D341Med (cell line): Measurements from ENCODE around the gene SPEM1.

Experiments used
- DNase-seq: peaks from one replicate; pipeline ENCODE4 v3.0.0; 2012; ENCODE audit warnings: low spot score

The SPEM1 gene, protein sequence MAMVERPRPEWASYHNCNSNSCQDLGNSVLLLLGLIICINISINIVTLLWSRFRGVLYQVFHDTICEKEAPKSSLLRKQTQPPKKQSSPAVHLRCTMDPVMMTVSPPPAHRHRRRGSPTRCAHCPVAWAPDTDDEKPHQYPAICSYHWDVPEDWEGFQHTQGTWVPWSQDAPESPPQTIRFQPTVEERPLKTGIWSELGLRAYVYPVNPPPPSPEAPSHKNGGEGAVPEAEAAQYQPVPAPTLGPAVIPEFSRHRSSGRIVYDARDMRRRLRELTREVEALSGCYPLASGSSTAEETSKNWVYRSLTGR

DNA sequence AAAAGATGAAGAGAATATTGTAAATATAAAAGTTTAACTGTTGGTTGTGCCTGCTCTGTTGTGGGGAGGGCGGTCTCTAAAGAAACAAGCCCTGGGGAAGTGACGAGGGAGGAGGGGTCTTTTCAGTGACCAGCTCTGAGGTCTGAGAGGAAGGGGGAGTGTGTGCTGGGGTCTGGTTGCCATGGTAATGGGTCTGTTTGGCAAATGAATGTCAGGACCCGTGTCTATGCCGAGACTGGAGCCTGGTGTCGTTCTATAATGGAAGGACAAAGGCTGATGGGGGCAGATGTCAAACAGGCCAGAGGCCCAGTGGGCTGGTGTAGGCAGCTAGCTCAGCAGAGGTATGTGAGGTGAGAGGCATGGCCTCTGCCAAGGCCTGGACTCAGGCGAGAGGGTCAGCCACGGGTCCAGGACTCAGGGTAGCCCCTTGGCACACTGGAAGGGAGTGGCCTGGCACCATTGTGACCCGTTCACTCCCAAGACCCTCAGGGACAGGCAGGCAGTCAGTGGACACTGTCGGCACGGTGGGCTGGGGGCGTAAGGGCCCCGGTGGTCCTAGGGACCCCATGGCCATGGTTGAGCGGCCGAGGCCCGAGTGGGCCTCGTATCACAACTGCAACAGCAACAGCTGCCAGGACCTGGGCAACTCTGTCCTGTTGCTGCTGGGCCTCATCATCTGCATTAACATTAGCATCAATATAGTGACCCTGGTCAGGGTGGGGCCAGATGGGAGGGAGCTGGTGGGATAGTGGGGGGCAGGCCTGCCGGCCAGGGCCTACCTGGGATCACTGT is at the start of gene SPEM1:
SPEM1 (plus strand) TSS at position 506 of the 792 bp plus-strand sequence; CDS start at position 567, 61 bp downstream.
- no peak for DNase-seq

DNA sequence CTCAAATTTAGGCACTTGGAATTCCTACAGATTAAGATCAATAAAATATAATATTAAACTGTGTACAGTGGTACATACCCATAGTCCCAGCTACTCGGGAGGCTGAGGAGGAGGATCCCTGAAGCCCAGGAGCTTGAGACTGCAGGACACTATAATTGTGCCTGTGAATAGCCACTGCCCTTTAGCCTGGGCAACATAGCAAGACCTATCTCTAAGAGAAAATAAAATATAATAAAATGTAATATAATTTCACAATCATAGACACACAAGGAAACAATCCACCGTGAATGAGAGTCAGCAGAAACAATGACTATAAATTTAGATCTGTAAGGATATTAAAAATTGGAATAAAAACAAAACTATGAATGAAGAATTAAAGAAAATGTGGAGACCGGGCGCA is 49.3 kb upstream of the SPEM1 start:
- DNase-seq: no peak

DNA sequence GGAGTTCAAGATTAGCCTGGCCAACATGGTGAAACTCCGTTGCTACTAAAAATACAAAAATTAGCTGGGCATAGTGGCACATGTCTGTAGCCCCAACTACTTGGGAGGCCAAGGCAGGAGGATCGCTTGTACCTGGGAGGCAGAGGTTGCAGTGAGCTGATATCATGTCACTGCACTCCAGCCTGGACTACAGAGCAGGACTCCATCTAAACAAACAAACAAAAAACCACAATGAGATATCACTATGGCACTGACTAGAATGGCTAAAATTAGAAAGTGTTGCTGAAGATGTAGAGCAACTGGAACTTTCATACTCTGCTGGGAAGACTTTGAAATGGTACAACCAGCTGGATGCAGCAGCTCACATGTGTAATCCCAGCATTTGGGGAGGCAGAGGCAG is 45.8 kb upstream of the SPEM1 start:
- DNase-seq: no peak

DNA sequence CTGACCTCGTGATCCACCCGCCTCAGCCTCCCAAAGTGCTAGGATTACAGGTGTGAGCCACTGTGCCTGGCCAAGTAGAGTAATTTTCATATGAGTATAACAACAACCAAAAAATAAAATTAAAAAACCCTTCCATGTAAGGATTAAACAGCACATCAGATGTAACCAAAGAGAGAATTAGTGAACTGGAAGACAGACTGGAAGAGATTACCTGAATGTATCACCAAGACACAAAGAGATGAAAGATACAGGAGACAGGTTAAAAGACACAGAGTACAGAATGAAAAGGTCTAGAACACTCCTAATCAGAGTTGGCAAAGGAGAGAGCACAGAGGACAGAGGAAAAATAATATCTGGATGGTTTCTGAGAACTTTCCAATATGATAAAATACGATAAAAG is 41.0 kb upstream of the SPEM1 start:
- no peak for DNase-seq

- no peak for DNase-seq
These were observed 39.8 kb upstream of the SPEM1 start for GRCh38 chr17:7380321-7380720.

DNA sequence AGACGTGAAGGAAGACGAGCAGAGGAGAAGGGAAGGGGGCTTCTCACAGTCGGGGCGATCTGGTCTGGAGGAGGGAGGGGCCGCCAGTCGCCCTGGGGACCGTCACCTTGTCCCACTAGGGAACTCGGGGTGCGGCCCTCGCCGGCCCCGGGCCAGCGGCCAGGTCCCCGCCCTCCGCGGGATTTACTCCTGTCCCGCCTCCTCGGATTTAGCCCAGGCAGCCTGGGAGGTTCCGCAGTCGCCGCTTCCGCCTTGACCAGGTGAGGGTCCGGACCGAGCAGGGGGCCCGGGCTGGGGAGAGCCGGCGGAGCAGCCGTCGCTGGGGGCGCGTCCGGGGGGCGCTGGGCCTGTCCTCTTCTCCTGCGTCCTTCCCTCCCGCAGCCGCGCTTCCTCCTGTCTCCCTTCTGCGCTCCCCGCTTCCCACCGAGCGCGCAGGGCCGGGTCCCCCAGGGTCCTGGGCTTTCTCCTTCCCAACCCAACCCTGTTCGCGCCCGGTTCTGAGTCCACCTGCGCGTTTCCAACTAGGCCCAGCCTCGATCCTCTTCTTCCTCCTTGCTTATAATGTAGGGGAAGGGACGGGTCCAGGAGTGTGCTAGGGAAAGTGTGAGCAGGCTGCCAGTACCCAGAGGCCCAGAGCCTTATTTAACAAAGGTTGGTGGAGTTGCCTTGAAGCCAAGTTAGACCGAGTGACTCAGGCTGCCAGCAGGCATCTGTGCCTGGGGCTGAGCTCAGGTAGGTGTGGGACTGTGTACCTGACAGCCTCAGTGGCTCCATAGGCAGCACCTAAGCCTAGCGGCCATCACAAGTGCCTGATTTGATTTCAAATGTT is 39.1 kb upstream of the SPEM1 start, which contains the start of gene TNK1:
TNK1 (plus strand) TSS at position 235 of the 829 bp plus-strand sequence. CDS start 1,838 bp downstream, outside the sequence.
- DNase-seq: peak; percentile 74

DNA sequence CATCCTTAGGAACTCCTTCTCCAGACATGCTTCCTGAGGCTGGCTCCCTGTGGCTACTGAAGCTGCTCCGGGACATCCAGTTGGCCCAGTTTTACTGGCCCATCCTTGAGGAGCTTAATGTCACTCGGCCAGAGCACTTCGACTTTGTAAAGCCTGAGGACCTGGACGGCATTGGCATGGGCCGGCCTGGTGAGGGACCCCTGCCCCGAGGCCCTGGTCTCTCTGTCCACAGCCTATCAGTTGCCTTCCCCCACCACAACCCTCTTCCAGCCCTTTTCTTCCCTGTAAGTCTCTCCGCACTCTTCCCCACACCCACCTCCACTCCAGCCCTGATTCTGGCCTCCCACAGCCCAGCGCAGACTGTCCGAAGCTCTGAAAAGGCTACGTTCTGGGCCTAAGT is 37.2 kb upstream of the SPEM1 start:
- DNase-seq: no peak

DNA sequence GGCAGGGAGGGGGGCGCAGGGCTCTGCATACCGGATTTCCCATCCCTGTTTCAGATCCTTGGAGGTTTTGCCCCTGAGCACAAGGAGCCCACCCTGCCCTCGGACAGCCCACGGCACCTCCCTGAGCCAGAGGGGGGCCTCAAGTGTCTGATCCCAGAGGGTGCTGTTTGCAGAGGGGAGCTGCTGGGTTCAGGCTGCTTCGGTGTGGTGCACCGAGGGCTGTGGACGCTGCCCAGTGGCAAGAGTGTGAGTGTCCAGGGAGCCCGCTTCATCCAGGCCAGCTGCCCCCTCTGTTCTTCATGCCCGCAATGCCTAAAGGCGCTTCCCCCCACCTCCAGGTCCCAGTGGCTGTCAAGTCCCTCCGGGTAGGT is 36.8 kb upstream of the SPEM1 start:
- DNase-seq: no peak

DNA sequence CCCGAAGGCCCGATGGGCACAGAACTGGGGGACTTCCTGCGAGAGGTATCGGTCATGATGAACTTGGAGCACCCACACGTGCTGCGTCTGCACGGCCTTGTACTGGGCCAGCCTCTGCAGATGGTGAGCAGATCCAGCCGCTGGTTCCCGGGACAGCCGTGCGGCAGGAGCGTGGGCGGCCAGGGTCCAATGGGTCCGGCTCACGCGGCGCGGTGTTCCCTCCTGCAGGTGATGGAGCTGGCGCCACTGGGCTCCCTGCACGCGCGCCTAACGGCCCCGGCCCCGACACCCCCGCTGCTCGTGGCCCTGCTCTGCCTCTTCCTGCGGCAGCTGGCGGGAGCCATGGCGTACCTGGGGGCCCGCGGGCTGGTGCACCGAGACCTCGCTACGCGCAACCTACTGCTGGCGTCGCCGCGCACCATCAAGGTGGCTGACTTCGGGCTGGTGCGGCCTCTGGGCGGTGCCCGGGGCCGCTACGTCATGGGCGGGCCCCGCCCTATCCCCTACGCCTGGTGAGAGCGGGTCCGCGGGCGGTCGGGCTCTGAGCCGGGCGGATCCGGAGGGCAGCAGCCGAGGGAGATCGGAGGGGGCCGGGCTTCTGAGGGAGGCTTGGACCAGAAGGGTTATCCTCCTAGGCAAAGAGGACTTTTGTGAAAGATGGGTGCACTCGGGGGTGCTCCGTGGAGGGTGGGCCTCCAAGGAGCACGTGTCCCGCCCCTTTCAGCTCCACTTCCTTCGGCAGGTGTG is 36.2 kb upstream of the SPEM1 start:
- DNase-seq: no peak

GRCh38 chr17:7384489-7385081 is 35.5 kb upstream of the SPEM1 start:
- peak; percentile 8 for DNase-seq

GRCh38 chr17:7388856-7389255 is 31.3 kb upstream of the SPEM1 start:
- no peak for DNase-seq

- no peak for DNase-seq
These were observed 29.9 kb upstream of the SPEM1 start for GRCh38 chr17:7389924-7390910.

DNA sequence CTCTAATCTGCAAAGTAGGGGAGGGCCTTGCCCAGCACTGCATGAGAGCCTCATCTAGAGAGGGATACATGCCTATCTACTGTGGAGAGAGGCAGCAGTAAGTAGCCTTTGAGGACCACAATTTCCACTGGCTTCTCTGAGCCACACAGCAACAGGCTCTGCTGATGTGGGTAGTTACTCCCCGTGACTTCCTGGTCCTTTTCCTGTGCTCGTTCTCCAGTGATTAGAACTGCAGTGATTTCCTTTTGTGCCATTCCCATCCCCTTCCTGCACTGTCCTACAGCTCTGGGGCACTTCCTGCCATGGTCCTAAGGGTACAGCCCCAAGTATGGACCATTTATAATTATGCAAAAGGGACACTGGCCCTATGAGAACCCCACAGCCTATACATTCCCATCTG is 28.8 kb upstream of the SPEM1 start:
- no peak for DNase-seq

DNA sequence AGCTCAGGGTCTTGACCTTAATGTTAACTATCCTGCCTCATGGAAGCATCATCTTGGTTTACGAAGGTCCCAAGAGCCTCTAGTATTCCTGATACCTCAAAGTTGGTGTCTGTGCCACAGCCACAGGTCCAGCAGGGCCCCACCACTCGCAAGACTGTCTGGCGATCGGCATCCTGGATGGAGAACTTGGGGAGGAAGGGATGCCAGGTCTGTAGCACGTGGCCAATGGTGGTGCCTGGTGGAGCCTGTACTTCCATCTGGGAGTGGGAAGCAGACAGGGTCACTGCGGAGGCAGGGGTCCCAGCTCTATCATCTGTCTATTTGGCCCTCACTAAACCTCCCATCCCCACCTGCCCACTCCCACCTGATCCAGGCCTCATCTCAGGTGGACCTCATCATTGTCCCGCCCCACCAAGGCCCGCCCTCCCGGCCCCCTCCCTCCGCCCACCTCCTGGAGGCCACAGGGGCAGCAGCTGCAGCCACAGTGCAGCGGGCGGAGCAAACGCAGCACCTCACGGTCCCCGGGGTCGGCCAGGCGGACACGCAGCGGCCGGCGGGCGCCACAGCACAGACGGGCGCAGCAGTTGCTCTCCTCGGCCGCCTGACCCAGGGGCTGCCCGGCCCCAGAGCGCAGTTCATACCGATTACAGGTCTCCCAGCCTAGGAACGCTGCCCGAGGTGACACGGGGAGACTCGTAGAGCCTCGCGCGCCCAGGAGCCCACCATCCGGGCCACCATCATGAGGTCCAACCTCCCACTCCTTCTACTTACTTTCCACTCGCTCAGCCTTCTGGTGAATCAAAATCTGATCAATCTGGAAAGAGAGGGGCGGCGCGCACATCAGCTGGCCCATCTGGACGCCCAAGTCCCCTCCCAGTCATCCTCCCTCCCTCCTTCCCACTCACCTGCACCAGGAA is 27.2 kb upstream of the SPEM1 start:
- DNase-seq: no peak

DNA sequence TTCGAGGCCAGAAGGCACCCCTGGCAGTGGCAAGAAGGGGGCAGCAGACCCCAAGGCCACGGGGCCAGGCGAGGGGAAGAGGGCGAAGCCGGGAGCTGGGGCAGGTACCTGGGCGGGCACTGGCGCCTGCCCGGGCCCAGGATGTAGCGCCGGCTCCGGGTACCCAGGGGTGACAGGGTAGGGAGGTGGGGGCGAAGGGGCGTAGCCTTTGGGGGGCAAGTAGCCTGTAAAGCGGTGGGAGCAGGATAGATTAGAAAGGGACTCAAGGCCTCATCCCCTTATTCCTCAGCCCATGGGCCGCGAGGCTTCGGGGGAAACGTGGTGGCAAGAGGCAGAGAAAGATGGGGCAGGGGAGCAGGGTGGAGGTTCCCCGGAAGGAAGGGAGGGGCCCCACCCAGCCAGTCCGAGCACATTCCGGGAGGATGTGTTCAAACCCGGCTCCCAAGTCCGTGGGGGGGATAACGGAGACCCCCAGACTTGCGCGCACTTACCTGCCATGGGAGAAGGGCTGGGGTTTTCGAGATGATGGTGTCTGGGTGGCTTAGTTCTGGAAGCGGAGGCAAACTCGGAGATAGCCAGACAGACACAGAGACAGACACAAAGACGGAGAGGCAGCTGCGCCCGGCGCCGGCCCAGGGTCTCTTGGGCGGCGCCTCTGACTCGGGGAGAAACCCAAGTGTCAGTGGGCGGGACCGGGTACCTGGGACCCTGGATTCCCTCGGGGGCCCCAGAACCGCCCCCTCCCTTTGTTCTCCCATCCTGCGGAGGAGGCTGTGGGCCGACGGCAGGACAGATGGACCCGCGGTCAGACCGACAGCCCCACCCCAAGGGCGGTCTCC is 26.3 kb upstream of the SPEM1 start:
- peak; percentile 66 for DNase-seq

DNA sequence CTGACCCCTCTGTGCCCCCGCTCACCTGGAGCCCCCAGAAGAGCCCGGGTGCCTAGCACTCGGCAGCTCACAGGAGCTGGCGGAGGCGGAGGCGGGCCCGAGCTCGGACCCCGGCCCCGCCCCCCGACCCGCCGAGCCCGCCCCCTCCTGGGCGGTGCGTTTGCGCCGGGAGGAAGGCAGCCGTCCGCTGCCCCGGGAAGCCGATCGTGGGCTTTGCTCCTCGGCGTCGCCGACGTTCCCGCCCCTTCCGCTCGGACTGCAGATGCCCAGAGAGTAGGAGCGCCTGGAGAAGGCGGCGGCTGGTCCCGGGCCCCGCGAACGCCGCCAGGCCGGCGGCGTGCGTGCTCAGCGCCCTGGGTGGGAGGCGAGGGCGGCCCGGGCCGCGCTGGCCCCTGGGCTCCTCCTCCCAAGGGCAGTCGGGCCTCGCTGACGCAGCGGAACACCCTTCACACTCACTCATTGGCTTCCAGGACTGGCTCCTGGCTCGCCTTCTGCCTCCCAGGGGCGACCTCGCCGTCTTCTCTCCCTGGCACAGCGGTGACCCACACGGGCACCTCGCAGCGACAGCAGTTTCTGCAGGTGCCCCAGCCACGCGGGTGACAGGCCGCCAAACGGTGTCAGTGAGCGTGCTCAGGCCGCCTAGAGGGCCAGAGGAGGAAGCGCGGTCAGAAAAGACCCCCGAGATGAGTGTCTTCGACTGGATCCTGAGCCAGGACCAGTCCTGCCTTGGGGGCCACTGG is 25.5 kb upstream of the SPEM1 start, which contains the start of gene PLSCR3:
PLSCR3 (minus strand) TSS at position 74 of the 740 bp plus-strand sequence. CDS start 415 bp downstream, outside the sequence.
- peak; percentile 89 for DNase-seq

DNA sequence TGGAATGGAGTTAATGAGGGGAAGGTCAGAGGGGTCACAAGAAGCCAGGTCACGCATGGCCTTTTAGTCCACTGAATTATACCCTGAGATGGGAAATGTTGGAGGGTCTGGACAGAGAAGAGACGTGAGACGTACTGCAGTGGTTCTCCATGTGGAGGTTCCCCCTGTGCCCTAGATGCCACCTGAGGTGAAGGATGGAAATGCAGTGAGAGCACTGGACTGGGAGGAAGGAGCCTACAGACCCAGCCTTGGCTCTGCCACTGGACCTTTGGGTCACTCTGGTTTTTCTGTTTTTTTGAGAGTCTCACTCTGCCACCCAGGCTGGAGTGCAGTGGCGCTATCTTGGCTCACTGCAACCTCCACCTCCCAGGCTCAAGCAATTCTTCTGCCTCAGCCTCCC is 24.0 kb upstream of the SPEM1 start:
- DNase-seq: no peak
